ENCODE measurements around the gene OR2T1.
A peak's percentile ranks its signal among the peaks of the same experiment; 100 is the strongest.
"Not testable (repeated sequence)": the region's sequence is repeated elsewhere in the genome, so short reads cannot be mapped to it uniquely, and the experiment has no call there.

OR2T1 gene

DNA sequence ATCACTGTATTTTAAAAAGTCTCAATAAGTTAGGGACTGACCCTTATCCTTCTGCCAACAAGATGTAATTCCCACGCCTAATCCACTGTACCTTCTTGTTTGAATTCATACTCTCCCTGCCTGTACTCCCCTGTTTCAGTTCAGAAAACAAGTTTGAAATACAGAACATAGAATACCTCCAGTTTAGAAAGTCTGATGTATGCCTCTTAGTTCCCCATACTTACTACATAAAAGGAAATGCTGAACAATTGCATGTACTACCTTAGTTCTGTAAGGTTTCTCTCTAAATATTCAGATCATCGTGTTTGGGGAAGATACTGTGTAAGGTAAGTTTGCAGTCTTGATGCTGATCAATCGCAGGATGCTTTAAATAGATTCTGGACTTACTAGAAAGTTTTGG, 33.5 kb downstream of the OR2T1 start:
- not testable (repeated sequence) for DNase-seq (ENCODE audit: low read depth)

DNA sequence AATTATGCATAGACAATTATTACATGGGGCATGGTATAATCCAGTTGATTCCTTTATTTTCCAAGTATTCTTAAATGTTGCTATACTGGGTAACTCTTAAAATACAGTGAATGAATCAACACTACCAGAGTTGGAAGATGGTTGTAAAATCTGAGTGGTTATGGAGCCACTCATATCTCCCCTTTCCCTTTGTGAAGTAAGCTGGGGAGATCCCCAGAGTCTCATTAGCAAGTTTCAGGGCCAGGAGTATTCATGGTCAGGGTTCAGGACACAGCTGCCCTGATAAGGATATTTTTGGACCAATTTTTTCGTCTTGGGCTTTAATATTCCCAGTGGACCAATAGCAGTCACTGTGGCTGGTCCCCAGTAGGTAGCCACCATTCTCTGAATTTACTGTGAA, 35.8 kb downstream of the OR2T1 start:
- not testable (repeated sequence) for DNase-seq (ENCODE audit: low read depth)

DNA sequence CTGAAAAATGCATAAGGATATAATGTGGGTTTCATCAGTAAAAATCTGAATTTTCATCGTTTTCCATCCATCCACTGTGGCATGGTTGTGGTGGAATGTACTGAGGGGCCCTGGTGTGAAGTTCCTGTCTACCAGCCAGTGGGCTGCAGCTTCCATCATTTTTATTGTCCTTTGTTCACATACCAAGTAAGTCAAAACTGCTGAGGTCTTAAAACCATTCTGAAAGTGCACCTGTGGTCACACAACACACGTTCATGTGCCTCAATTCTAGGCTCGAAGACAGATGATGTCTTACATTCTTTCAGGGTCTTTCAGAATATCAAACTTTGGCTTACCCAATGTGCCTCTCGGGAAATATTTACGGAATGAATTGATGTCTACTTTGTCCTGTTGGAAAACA, 36.4 kb downstream of the OR2T1 start:
- not testable (repeated sequence) for DNase-seq (ENCODE audit: low read depth)

DNA sequence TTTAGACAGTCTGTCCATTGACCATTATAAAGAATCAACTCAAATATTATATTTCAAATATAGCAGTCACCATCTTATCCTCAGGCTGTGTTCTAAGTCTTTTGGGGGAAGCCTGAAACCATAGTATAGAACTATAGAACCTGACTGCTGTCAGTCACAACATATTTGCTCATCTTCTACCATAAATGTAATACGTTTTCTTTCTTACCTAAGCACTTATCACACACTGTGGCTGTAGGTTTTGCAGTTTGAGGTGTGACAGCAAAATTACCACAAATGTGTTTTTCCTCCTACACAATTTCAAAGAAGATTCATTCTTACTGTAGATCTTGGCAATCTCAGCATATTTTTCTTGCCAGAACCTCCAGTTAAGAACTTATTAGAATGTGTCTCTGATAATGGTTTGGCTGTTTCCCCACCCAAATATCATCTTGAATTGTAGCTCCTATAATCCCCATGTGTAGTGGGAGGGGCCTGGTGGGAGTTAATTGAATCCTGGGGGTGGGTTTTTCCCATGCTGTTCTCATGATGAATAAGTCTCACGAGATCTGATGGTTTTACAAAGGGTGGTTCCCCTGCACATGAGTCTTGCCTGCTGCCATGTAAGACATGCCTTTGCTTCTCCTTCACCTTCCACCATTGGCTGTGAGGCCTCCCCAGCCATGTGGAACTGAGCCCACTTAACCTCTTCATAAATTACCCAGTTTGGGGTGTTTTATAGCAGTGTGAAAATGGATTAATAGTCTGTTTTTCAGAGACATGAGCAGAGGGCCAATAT, 39.8 kb downstream of the OR2T1 start:
- not testable (repeated sequence) for DNase-seq (ENCODE audit: low read depth)

DNA sequence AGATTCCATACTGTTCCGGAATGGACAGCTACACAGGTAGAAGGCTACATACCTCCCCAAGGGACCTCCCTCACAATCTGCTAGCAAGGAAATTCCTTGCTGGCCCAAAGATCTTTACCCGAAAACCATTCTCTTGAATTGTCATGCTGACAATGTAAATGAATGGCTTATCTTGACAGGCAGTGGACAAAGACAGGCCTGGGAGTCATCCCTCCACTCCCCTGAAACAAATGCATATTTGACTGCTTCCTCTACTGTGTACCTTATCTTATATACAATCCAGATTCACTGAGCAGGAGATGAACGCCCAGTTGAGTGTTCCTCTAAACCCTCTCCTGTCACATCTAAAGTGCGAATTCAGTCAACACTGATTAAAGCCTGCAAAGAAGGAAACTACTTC, 41.8 kb downstream of the OR2T1 start:
- DNase-seq (ENCODE audit: low read depth): peak; percentile 15

DNA sequence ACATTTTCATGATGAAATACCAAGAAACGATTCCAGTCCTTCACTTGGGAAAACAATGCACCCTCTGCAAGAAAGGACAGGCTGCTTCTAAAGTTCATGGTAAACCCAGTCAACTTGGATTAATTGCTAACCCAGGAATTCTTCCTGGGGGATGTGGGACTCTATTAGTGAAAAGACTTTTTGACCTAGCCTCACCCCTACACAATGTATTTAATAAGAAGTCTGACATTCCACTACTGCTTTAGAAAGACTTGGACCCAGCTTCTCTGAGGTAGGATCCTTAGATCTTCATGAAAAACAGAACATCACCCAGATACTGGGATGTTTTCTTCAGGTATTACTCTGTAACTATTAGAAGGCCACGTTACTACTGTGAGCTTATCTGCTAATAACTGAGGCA, 42.6 kb downstream of the OR2T1 start, which contains the start of gene OR2T2:
Gene OR2T2 (plus strand): TSS at position 239 of the 400 bp plus-strand sequence. CDS start 7,161 bp downstream, outside the sequence.
- DNase-seq (ENCODE audit: low read depth): not testable (repeated sequence)

DNA sequence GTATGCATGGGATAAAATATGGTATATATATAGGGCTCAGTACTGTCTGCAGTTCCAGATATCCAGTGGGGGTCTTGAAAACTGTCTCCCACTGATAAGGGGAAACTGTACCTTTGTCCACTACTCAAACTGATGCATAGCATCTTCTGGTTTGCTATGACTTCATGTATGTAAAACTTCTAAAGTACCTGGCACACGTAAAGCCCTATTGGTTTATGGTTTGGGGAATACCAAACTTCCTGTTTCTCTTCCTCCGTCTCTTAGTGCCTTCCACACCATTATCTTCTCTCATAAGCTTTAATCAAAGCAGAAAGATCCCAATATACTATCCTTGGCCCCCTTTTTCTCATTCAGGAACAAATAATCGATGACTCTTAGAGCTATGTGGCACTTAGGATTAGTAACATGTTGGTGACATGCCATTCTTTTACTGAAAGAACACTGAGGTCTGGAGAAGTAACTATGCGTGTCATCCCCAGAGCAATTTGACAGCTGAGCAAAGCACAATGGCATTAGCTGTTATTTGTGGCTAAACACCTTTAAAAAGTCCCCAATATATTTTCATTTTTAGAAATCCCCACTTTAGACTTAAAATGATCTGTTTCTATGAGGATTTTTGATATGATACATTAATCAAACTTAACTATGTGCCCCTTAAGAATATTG, 45.7 kb downstream of the OR2T1 start:
- DNase-seq (ENCODE audit: low read depth): not testable (repeated sequence)

DNA sequence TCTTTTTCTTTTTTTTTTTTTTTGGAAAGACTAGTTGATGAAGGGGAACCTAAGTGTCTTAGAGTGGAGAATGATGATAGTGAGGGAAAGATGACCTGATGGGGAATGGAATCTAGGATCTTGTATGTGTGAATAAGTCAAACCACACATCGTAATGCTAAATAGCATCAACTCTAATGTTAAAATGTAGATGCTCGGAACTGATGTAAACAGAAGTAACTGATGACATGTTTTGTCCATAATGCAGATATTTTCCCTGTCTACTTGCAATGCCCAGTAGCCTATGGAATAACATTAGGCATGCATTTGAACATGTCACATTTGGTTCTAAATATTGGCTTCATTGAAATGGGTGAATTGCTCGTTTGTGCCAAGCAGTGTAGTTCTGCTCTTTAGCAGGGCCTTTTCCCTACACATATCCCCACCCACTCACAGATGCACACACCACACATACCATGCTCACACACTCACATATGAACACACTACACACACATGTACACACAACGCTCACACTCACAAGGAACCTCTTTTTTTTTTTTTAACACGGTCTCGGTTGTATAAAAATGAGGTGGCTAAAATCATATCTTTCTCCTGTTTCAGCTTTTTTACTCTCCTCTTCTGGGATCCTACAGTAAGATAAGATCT, 47.1 kb downstream of the OR2T1 start:
- not testable (repeated sequence) for DNase-seq (ENCODE audit: low read depth)

DNA sequence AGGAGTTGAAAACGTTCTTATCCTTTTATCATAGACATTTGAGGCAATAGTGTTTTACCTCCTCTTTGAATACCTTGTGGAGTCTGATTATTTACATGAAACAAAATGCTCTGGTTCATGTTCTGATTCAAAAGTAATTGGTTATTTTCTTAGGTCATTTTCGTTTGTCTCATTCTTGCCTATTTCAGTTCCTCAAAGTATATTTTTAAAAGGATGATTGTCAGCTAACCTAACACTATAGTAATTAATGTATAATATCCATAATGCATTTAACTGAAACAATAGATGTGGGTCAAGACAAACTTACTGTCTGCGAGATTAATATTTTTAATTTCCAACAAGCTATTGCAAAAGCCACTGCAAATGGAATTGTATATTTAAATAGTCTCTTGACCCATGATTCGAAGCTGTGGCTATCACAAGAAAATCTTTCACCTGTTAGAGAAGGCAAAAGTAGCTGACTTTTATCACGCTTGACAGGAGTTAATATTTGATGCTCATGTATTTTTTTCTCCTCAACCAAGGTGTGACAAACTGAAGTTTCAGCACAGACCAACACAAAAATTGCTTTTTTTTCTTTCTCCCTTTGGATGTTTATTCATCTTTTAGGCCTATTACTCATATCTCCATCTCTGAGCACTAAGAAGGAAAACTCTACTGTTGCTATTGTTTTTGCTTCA, 47.8 kb downstream of the OR2T1 start:
- DNase-seq (ENCODE audit: low read depth): not testable (repeated sequence)

DNA sequence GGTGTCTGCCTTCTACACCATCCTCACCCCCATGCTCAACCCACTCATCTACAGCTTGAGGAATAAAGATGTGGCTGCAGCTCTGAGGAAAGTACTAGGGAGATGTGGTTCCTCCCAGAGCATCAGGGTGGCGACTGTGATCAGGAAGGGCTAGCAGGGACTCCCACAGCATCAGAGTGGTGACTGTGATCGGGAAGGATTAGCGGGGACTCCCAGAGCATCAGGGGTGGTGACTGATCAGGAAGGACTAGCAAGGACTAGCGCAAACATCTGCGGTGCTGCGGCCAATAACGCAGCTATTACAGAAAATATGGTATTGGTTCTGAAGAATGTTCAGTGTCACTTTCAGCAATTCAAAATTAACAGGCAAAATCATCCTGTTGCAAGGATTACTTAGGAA, 50.8 kb downstream of the OR2T1 start:
- DNase-seq (ENCODE audit: low read depth): not testable (repeated sequence)

DNA sequence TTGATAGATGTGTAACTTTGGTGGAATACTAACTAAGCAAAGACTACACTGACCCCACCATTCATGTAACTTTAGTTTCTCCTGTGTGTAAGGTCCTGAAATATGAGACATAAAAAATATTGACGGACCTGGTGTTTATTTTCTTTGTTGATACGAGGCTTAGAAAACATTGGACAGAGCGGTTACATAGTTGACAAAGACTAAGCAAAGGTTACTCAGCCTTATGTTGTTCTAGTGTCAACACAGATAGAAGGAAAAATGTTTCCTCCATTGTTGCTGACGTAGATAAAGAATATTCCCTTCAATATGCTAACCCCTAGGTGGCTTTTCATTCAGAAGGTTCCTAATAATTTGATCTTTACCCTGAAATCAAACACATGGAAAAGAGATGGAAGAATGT, 52.2 kb downstream of the OR2T1 start:
- not testable (repeated sequence) for DNase-seq (ENCODE audit: low read depth)

DNA sequence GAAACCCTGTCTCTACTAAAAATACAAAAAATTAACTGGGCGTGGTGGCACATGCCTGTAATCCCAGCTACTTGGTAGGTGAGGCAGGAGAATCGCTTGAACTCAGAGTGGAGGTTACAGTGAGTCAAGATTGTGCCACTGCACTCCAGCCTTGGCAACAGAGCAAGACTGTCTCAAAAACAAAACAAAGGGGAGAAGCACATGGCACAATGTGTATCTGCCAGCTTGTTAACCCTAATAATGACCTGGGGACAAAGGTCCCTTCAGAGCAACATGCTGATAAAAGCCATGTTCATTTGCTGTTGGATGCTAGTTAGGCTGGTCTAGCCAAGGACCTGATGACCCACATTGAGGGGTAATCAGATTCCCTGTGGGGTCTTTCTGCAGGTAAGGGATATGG, 53.8 kb downstream of the OR2T1 start:
- DNase-seq (ENCODE audit: low read depth): not testable (repeated sequence)

Measured in CMK (cell line).